H1 (cell line): Measurements from ENCODE around the gene BIK.

Experiments used
- CTCF ChIP-seq, 3 experiments: IDR thresholded peaks; 1 replicate in 2 of 3; 2 replicates in 1 of 3; pipeline versions ENCODE4 v1.5.1 to v1.6.1; 2011; ENCODE audit warnings: low read length in 3 of 3, mild to moderate bottlenecking in 3 of 3, inconsistent platforms in 2 of 3, low read depth in 1 of 3, moderate library complexity in 1 of 3; ENCODE audit not compliant: insufficient read depth in 1 of 3; ENCODE audit errors: control extremely low read depth in 1 of 3
- EGR1 ChIP-seq: IDR thresholded peaks from 2 replicates; pipeline ENCODE4 v1.6.1; 2011; ENCODE audit warnings: low read depth, low read length, borderline replicate concordance
- EP300 ChIP-seq, 2 experiments: IDR thresholded peaks; 1 replicate in 1 of 2; 2 replicates in 1 of 2; pipeline ENCODE4 v1.6.1; 2011 to 2012; ENCODE audit warnings: low read depth in 2 of 2, low read length in 2 of 2, mild to moderate bottlenecking in 2 of 2, borderline replicate concordance in 1 of 2, inconsistent platforms in 1 of 2, moderate library complexity in 1 of 2
- EZH2 ChIP-seq: fragments of 200-600 bp; sonication (generic); IDR thresholded peaks from 2 replicates; pipeline ENCODE4 v1.7.1; 2012; ENCODE audit warnings: low read depth, mild to moderate bottlenecking, moderate library complexity, low read length, inconsistent platforms; ENCODE audit not compliant: severe bottlenecking
- POLR2A ChIP-seq, 2 experiments: IDR thresholded peaks; 1 replicate in 1 of 2; 2 replicates in 1 of 2; pipeline ENCODE4 v1.6.1; 2011; ENCODE audit warnings: low read depth in 2 of 2, low read length in 2 of 2, mild to moderate bottlenecking in 2 of 2; ENCODE audit errors: control extremely low read depth in 1 of 2
- RXRA ChIP-seq: IDR thresholded peaks from 2 replicates; pipeline ENCODE4 v1.6.1; 2011; ENCODE audit warnings: low read depth, mild to moderate bottlenecking, low read length, moderate library complexity; ENCODE audit not compliant: insufficient read depth

GRCh38 chr22:43109921-43110443, 568 bp upstream of the BIK start:
- TF ChIP-seq EGR1 (no peak), RXRA (no peak), EP300 (IDR thresholded peaks at IDR 0.05; ENCODE audit: borderline replicate concordance in 1 of 2, low read depth in 2 of 2, low read length in 2 of 2) (no peak), CTCF (IDR thresholded peaks at IDR 0.05; ENCODE audit: control extremely low read depth in 1 of 3, insufficient read depth in 1 of 3, low read depth in 1 of 3, low read length in 3 of 3) (no peak), POLR2A (IDR thresholded peaks at IDR 0.05; ENCODE audit: control extremely low read depth in 1 of 2, low read depth in 2 of 2, low read length in 2 of 2) (no peak), EZH2 (no peak)
